ENCODE data around the gene CDH4.

The CDH4 gene

GRCh38 chr20:61904456-61904855 is 652.4 kb downstream of the CDH4 start:
- Histone ChIP-seq H3K27ac (ENCODE audit: low read depth, low read length) (no peak overlapping the region), H3K79me2 (ENCODE audit: insufficient read depth, low read length) (no peaks in the 10 kb centered on the region), H3K4me3 (ENCODE audit: insufficient read depth, low read length, poor library complexity, severe bottlenecking) (no peak overlapping the region), H3K27me3 (ENCODE audit: low read length) (no peaks in the 10 kb centered on the region), H3K36me3 (ENCODE audit: low read length) (no peaks in the 10 kb centered on the region), H3K9me3 (ENCODE audit: insufficient read depth, low read length) (no peaks in the 10 kb centered on the region), H3K9ac (ENCODE audit: low read length) (no peak overlapping the region), H3K9me2 (replicated peaks; ENCODE audit: insufficient read depth, low read length) (no peaks in the 10 kb centered on the region), H3F3A (ENCODE audit: insufficient read depth) (no peaks in the 10 kb centered on the region), H3K4me2 (ENCODE audit: low read depth, low read length, poor library complexity, severe bottlenecking) (no peak overlapping the region), H2AFZ (ENCODE audit: low read depth, low read length, severe bottlenecking) (no peak overlapping the region), H4K20me1 (ENCODE audit: low read depth, low read length) (no peaks in the 10 kb centered on the region)
- no peak for TF ChIP-seq CTCF (IDR thresholded peaks at IDR 0.05; ENCODE audit: insufficient read depth, low read length, poor library complexity, severe bottlenecking)
- TF ChIP-seq EZH2phosphoT487 (conservative IDR thresholded peaks at IDR 0.05; ENCODE audit: low read length), result no peak

GRCh38 chr20:61905781-61906523 is 653.9 kb downstream of the CDH4 start:
- no peaks in the 10 kb centered on the region for H3K9me3 ChIP-seq (ENCODE audit: insufficient read depth, low read length)
- H3K9me2 ChIP-seq (replicated peaks; ENCODE audit: insufficient read depth, low read length), result no peaks in the 10 kb centered on the region
- H3K4me2 ChIP-seq (ENCODE audit: low read depth, low read length, poor library complexity, severe bottlenecking), result no peak overlapping the region
- H3K27me3 ChIP-seq (ENCODE audit: low read length), result no peaks in the 10 kb centered on the region
- no peak overlapping the region for H3K27ac ChIP-seq (ENCODE audit: low read depth, low read length)
- H4K20me1 ChIP-seq (ENCODE audit: low read depth, low read length), result no peaks in the 10 kb centered on the region
- H3F3A ChIP-seq (ENCODE audit: insufficient read depth), result no peaks in the 10 kb centered on the region
- H2AFZ ChIP-seq (ENCODE audit: low read depth, low read length, severe bottlenecking), result no peak overlapping the region
- H3K9ac ChIP-seq (ENCODE audit: low read length), result no peak overlapping the region
- H3K4me3 ChIP-seq (ENCODE audit: insufficient read depth, low read length, poor library complexity, severe bottlenecking), result no peak overlapping the region
- H3K36me3 ChIP-seq (ENCODE audit: low read length), result no peaks in the 10 kb centered on the region
- H3K79me2 ChIP-seq (ENCODE audit: insufficient read depth, low read length), result no peaks in the 10 kb centered on the region
- no peak for TF ChIP-seq EZH2phosphoT487 (conservative IDR thresholded peaks at IDR 0.05; ENCODE audit: low read length)
- no peak for TF ChIP-seq CTCF (IDR thresholded peaks at IDR 0.05; ENCODE audit: insufficient read depth, low read length, poor library complexity, severe bottlenecking)

GRCh38 chr20:61907081-61907891 is 655.2 kb downstream of the CDH4 start:
- no peak overlapping the region for H3K4me3 ChIP-seq (ENCODE audit: insufficient read depth, low read length, poor library complexity, severe bottlenecking)
- H2AFZ ChIP-seq (ENCODE audit: low read depth, low read length, severe bottlenecking), result no peak overlapping the region
- H4K20me1 ChIP-seq (ENCODE audit: low read depth, low read length), result no peaks in the 10 kb centered on the region
- no peak overlapping the region for H3K27ac ChIP-seq (ENCODE audit: low read depth, low read length)
- no peak overlapping the region for H3K4me2 ChIP-seq (ENCODE audit: low read depth, low read length, poor library complexity, severe bottlenecking)
- H3K36me3 ChIP-seq (ENCODE audit: low read length), result no peaks in the 10 kb centered on the region
- no peaks in the 10 kb centered on the region for H3K79me2 ChIP-seq (ENCODE audit: insufficient read depth, low read length)
- no peaks in the 10 kb centered on the region for H3K9me2 ChIP-seq (replicated peaks; ENCODE audit: insufficient read depth, low read length)
- no peaks in the 10 kb centered on the region for H3K9me3 ChIP-seq (ENCODE audit: insufficient read depth, low read length)
- no peak overlapping the region for H3K9ac ChIP-seq (ENCODE audit: low read length)
- H3F3A ChIP-seq (ENCODE audit: insufficient read depth), result no peaks in the 10 kb centered on the region
- TF ChIP-seq CTCF (IDR thresholded peaks at IDR 0.05; ENCODE audit: insufficient read depth, low read length, poor library complexity, severe bottlenecking) (no peak), EZH2phosphoT487 (conservative IDR thresholded peaks at IDR 0.05; ENCODE audit: low read length) (no peak)
- no peaks in the 10 kb centered on the region for H3K27me3 ChIP-seq (ENCODE audit: low read length)
